ENCODE measurements around the gene LRRC36. TPM values are rescaled to one million over a fixed set of nuclear protein-coding genes. Genes with fewer than 3 reads are reported as not detected.
"Not testable (repeated sequence)": the region's sequence is repeated elsewhere in the genome, so short reads cannot be mapped to it uniquely, and the experiment has no call there.

The LRRC36 gene
- total RNA-seq, 1 experiment from 2014 or later, result 0.13 TPM

GRCh38 chr16:67372664-67373063, 46.0 kb downstream of the LRRC36 start (continued):
- no peak for TF ChIP-seq MLX (CRISPR knock-in tag; IDR thresholded peaks at IDR 0.05)
- no peak for TF ChIP-seq ETV6 (CRISPR knock-in tag; IDR thresholded peaks at IDR 0.05)
- TF ChIP-seq HMGA2 (CRISPR knock-in tag; IDR thresholded peaks at IDR 0.05), result no peak
- no peak for TF ChIP-seq ARID4B (CRISPR knock-in tag; IDR thresholded peaks at IDR 0.05; ENCODE audit: borderline replicate concordance)

- H3K4me3 Mint-ChIP-seq; POLR2A ChIA-PET; H3K9me3 Mint-ChIP-seq; ATAC-seq; H3K27ac Mint-ChIP-seq; H3K4me1 Mint-ChIP-seq; DNase-seq (ENCODE audit: low spot score); H3K36me3 Mint-ChIP-seq: not testable (repeated sequence)
- CTCF ChIA-PET, result interaction anchor here (1.5 kb wide), 1 partner anchor 23 kb away, joined by 10 read pairs; no protein-coding TSS in a partner anchor
- peaks cover 13% of the 10 kb centered on the region for H3K27me3 Mint-ChIP-seq (ENCODE audit: low read depth)
Observed at GRCh38 chr16:67376012-67376411, 49.4 kb downstream of the LRRC36 start.

- ChIA-PET CTCF (interaction anchor here (0.5 to 6.2 kb wide), 4 partner anchors 15 to 53 kb away, joined by 4 to 27 read pairs (median 10); partner anchors contain the start of gene TPPP3), POLR2A (no interaction called here)
- DNase-seq (ENCODE audit: low spot score) (no peak), ATAC-seq (no peak)
- Mint-ChIP-seq H3K36me3 (no peaks in the 10 kb centered on the region), H3K9me3 (no peaks in the 10 kb centered on the region), H3K4me3 (no peak overlapping the region), H3K27ac (no peak overlapping the region), H3K4me1 (no peaks in the 10 kb centered on the region; the same call in 1 of the 2 replicates), H3K27me3 (ENCODE audit: low read depth) (peaks cover 16% of the 10 kb centered on the region)
- TF ChIP-seq ZNF532 (CRISPR knock-in tag; IDR thresholded peaks at IDR 0.05; ENCODE audit: borderline replicate concordance) (no peak), ATF6 (CRISPR knock-in tag; IDR thresholded peaks at IDR 0.05) (no peak), MLX (CRISPR knock-in tag; IDR thresholded peaks at IDR 0.05) (no peak), TP53 (CRISPR knock-in tag; IDR thresholded peaks at IDR 0.05) (no peak)
Observed at GRCh38 chr16:67378642-67379041, 52.0 kb downstream of the LRRC36 start.

All from WTC11 (cell line).